RWPE1 (cell line): Measurements from ENCODE around the gene PDK2.
A peak's percentile ranks its signal among the peaks of the same experiment; 100 is the strongest.

ENCODE experiments used
- CTCF ChIA-PET: fragments of 350-600 bp; sonication (Branson Sonifier 250); formaldehyde crosslinking; extraction: SDS; loops from one replicate; lab custom pipeline; 2021; lab: Yijun Ruan, JAX
- POLR2A ChIA-PET: fragments of 400-600 bp; formaldehyde crosslinking; extraction: SDS; loops from one replicate; lab custom pipeline; 2020; ENCODE audit warnings: antibody characterized with exemption; ENCODE audit not compliant: low non-redundant PET; lab: Yijun Ruan, JAX
- DNase-seq: peaks from one replicate; pipeline ENCODE4 v3.0.0; 2012; ENCODE audit warnings: low spot score
- H3K27ac ChIP-seq: fragments of 450-650 bp; 2 replicates; pipeline ENCODE4 v1.5.1; 2017
- TF ChIP-seq, protein P1 (sequence below): fragments of 450-650 bp; conservative IDR thresholded peaks from 2 replicates; pipeline ENCODE4 v1.5.1; 2017; ENCODE audit warnings: low read depth, mild to moderate bottlenecking

The PDK2 gene

DNA sequence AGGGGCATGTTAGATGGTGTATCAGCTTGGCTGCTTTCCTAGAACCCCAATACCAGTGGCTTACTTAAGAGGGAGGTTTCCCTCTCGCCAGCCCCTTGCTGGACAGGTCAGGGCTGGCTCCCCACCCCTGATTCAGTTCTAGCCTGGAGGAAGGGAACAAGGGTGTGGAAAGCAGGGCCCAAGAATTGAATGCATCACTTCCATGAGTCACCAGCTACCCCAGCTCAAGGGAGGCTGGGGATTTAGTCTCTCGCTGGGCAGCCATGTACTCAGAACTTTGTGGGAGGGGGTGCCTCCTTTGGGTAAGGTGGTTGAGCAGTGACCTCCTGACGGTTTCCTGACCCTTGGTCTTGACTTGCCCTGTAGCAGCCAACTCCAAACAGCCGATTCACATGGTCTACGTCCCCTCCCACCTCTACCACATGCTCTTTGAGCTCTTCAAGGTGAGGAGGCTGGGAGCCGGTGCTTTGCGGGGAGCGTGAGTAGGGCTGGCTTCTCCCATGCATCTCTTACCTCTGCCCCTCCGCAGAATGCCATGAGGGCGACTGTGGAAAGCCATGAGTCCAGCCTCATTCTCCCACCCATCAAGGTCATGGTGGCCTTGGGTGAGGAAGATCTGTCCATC, 12.8 kb downstream of the PDK2 start:
- TF ChIP-seq, protein P1, sequence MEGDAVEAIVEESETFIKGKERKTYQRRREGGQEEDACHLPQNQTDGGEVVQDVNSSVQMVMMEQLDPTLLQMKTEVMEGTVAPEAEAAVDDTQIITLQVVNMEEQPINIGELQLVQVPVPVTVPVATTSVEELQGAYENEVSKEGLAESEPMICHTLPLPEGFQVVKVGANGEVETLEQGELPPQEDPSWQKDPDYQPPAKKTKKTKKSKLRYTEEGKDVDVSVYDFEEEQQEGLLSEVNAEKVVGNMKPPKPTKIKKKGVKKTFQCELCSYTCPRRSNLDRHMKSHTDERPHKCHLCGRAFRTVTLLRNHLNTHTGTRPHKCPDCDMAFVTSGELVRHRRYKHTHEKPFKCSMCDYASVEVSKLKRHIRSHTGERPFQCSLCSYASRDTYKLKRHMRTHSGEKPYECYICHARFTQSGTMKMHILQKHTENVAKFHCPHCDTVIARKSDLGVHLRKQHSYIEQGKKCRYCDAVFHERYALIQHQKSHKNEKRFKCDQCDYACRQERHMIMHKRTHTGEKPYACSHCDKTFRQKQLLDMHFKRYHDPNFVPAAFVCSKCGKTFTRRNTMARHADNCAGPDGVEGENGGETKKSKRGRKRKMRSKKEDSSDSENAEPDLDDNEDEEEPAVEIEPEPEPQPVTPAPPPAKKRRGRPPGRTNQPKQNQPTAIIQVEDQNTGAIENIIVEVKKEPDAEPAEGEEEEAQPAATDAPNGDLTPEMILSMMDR = no peak
- CTCF ChIA-PET = interaction anchor here (0.7 to 1.6 kb wide), 4 partner anchors 14 to 184 kb away, joined by 3 to 4 read pairs (median 3); no protein-coding TSS in a partner anchor
- POLR2A ChIA-PET = interaction anchor here (0.7 kb wide), 1 partner anchor 87 kb away, joined by 3 read pairs; no protein-coding TSS in a partner anchor
- peak; percentile 91 for DNase-seq
- H3K27ac ChIP-seq = peak overlapping the region; percentile 91

DNA sequence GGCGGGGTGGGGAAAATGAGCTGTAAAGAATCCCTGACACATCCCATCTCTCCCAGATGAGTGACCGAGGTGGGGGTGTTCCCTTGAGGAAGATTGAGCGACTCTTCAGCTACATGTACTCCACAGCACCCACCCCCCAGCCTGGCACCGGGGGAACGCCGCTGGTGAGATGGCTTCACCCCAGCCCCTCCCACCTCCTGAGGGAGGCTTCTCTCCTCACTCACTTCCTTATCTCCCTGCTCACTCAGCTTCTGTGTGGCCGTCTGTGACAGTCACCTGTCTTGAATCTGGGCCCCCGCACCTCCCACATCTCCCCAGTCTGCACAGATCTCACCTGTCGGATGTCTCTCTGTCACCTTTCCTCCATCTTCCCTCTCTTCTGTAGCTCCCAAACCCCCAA, 13.4 kb downstream of the PDK2 start:
- TF ChIP-seq, protein P1 = no peak
- ChIA-PET CTCF (interaction anchor here (0.6 to 1.6 kb wide), 6 partner anchors 9 to 30 kb away, joined by 3 to 4 read pairs (median 3); no protein-coding TSS in a partner anchor), POLR2A (interaction anchor here (0.6 kb wide), 1 partner anchor 40 kb away, joined by 3 read pairs; no protein-coding TSS in a partner anchor)
- peak overlapping the region; percentile 91 for H3K27ac ChIP-seq
- DNase-seq = no peak

DNA sequence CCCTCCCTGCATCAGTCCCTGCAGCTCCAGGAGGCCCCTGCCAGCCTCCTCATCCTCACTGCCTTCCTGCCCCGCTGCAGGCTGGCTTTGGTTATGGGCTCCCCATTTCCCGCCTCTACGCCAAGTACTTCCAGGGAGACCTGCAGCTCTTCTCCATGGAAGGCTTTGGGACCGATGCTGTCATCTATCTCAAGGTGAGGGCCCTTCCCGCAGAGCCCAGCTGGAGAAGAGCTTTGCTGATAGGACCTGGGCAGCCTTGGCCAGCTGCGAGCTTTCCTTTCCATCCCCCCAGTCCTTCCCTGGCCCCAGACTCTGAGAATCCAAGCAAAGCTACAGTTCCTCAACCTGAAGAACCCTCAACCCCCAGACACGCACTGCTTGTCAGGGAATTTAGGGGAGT, 14.1 kb downstream of the PDK2 start:
- no peak for DNase-seq
- ChIA-PET POLR2A (interaction anchor here (0.6 kb wide), 1 partner anchor 40 kb away, joined by 3 read pairs; no protein-coding TSS in a partner anchor), CTCF (interaction anchor here (1.1 to 1.6 kb wide), 2 partner anchors 10 to 15 kb away, joined by 3 to 4 read pairs; no protein-coding TSS in a partner anchor)
- H3K27ac ChIP-seq = peak overlapping the region; percentile 91
- TF ChIP-seq, protein P1 = no peak

- DNase-seq = no peak
- H3K27ac ChIP-seq = peak overlapping the region; percentile 91
- CTCF ChIA-PET = interaction anchor here (1.1 to 1.6 kb wide), 2 partner anchors 9 to 16 kb away, joined by 3 to 4 read pairs; no protein-coding TSS in a partner anchor
- TF ChIP-seq, protein P1 = no peak
- POLR2A ChIA-PET = no interaction called here
Measured at GRCh38 chr17:50109785-50110184, 14.6 kb downstream of the PDK2 start.

- CTCF ChIA-PET = interaction anchor here (0.5 to 1.3 kb wide), 2 partner anchors 16 to 32 kb away, joined by 3 to 5 read pairs; no protein-coding TSS in a partner anchor
- POLR2A ChIA-PET = interaction anchor here (0.5 kb wide), 1 partner anchor 1397 kb away, joined by 5 read pairs; no protein-coding TSS in a partner anchor
- TF ChIP-seq, protein P1 = no peak
- no peak for DNase-seq
- H3K27ac ChIP-seq = peak overlapping the region; percentile 91
Measured at GRCh38 chr17:50110591-50111349, 15.6 kb downstream of the PDK2 start.
